WTC11 (cell line): ENCODE results near the gene MTF1.

ENCODE experiments used
- CREB1 ChIP-seq: sonication (generic); formaldehyde crosslinking; IDR thresholded peaks from 2 replicates; pipeline ENCODE4 v1.8.0; 2023; ENCODE audit warnings: mild to moderate bottlenecking, missing genetic modification reagents
- CTCF ChIP-seq: fragments of 200-600 bp; IDR thresholded peaks from 2 replicates; pipeline ENCODE4 v1.8.0; 2022; ENCODE audit warnings: antibody characterized with exemption
- IRF1 ChIP-seq: sonication (generic); formaldehyde crosslinking; IDR thresholded peaks from 2 replicates; pipeline ENCODE4 v1.8.0; 2023; ENCODE audit warnings: missing genetic modification reagents
- NR3C1 ChIP-seq: sonication (generic); formaldehyde crosslinking; conservative IDR thresholded peaks from 2 replicates; pipeline ENCODE4 v1.8.1; 2023; ENCODE audit warnings: low read depth, mild to moderate bottlenecking, missing genetic modification reagents
- SOX15 ChIP-seq: fragments of 250-450 bp; sonication (Bioruptor Pico); IDR thresholded peaks from 2 replicates; pipeline ENCODE4 v1.9.0; 2021; ENCODE audit warnings: mild to moderate bottlenecking
- USF1 ChIP-seq: sonication (generic); formaldehyde crosslinking; IDR thresholded peaks from 2 replicates; pipeline ENCODE4 v1.8.0; 2022; ENCODE audit warnings: mild to moderate bottlenecking, missing genetic modification reagents
- TF ChIP-seq, protein P1 (sequence below): sonication (generic); formaldehyde crosslinking; IDR thresholded peaks from 2 replicates; pipeline ENCODE4 v1.8.1; 2022; ENCODE audit warnings: low read depth, mild to moderate bottlenecking, moderate library complexity, missing genetic modification reagents, borderline replicate concordance
- TF ChIP-seq, protein P2 (sequence below): sonication (generic); formaldehyde crosslinking; IDR thresholded peaks from 2 replicates; pipeline ENCODE4 v1.8.1; 2023; ENCODE audit warnings: mild to moderate bottlenecking, missing genetic modification reagents, moderate library complexity

DNA sequence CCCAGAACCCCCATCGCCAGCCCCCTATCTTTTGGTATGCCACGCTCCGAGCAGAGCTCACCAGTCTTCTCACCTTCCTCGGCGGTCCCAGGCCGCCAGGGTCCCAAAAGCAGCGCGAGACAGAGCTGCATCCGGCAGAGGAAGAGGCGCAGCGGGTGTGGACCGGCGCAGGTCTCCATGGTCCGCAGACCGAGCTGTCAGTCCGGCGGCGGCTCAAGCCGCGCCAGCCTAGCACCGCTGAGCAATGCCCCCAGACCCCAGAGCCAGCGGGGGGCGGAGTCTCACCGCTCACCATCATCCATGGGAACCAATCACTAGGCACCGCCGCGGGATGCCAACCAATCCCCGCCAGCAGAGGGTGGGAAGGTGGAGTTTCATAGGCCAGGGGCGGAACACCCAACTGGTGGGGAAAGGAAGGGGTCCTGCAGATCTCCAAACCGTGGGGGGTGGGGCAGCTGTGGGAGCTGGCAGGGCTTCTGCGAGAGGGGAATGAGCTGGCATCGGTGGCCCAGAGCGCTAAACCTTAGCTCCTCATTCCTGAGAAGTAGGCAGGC is 94.4 kb downstream of the MTF1 start, which contains the start of gene EPHA10:
- TF ChIP-seq, protein P1, sequence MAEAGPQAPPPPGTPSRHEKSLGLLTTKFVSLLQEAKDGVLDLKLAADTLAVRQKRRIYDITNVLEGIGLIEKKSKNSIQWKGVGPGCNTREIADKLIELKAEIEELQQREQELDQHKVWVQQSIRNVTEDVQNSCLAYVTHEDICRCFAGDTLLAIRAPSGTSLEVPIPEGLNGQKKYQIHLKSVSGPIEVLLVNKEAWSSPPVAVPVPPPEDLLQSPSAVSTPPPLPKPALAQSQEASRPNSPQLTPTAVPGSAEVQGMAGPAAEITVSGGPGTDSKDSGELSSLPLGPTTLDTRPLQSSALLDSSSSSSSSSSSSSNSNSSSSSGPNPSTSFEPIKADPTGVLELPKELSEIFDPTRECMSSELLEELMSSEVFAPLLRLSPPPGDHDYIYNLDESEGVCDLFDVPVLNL (CRISPR knock-in tag), result no peak
- TF ChIP-seq IRF1 (no peak), NR3C1 (CRISPR knock-in tag) (no peak), CTCF (no peak), USF1 (CRISPR knock-in tag) (no peak), SOX15 (no peak), CREB1 (CRISPR knock-in tag) (no peak)
- TF ChIP-seq, protein P2, sequence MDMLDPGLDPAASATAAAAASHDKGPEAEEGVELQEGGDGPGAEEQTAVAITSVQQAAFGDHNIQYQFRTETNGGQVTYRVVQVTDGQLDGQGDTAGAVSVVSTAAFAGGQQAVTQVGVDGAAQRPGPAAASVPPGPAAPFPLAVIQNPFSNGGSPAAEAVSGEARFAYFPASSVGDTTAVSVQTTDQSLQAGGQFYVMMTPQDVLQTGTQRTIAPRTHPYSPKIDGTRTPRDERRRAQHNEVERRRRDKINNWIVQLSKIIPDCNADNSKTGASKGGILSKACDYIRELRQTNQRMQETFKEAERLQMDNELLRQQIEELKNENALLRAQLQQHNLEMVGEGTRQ, result no peak
